ENCODE data around the gene GPHN.
"Not testable (repeated sequence)": the region's sequence is repeated elsewhere in the genome, so short reads cannot be mapped to it uniquely, and the experiment has no call there.

GPHN gene

DNA sequence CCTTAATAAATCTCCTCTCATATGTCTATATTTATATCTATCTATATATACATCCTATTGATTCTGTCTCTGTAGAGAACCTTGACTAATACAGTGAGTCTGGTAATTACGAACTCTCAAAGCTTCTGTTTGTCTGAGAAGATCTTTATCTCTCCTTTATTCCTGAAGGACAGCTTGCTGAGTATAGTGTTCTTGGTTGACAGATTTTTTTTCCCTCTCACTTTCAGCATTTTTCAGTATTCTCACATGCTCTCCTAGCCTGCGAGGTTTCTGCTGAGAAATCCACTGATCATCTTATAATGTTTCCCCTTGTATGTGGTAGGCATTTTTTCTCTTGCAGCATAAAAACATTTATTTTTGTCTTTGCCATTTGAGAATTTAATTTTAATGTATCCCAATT lies 67.1 kb downstream of the GPHN start:
- DNase-seq (ENCODE audit: low read depth, low spot score): no peak
- no peak overlapping the region for H3K4me3 ChIP-seq (ENCODE audit: low read length)

- no peak overlapping the region for H3K4me3 ChIP-seq (ENCODE audit: low read length)
- DNase-seq (ENCODE audit: low read depth, low spot score): no peak
Measured at GRCh38 chr14:66575939-66576338, 68.0 kb downstream of the GPHN start.

GRCh38 chr14:66587753-66588152 lies 79.8 kb downstream of the GPHN start:
- DNase-seq (ENCODE audit: low read depth, low spot score); H3K4me3 ChIP-seq (ENCODE audit: low read length): not testable (repeated sequence)

- H3K4me3 ChIP-seq (ENCODE audit: low read length): no peak overlapping the region
- no peak for DNase-seq (ENCODE audit: low read depth, low spot score)
Measured at GRCh38 chr14:66595394-66595793, 87.4 kb downstream of the GPHN start.

GRCh38 chr14:66596241-66596985 lies 88.5 kb downstream of the GPHN start:
- no peak for DNase-seq (ENCODE audit: low read depth, low spot score)
- no peak overlapping the region for H3K4me3 ChIP-seq (ENCODE audit: low read length)

DNA sequence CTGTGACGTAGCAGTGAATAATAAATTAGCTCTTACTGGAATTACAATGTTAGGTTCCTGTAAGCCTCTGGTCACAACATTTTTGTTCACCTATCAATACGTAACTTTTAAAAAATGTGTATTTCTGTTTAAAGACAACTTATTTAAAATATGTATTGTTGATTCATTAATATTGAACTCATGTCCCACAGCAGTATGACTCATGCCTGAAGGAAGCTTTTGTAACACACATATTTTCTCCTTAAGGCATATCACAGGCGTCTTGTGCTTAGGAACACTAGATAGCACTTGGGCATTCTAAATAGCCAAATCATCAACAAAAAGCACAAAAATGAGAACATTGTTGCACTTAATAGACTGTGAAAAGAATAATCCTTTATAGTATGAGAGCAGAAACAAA lies 92.5 kb downstream of the GPHN start:
- no peak for DNase-seq (ENCODE audit: low read depth, low spot score)

DNA sequence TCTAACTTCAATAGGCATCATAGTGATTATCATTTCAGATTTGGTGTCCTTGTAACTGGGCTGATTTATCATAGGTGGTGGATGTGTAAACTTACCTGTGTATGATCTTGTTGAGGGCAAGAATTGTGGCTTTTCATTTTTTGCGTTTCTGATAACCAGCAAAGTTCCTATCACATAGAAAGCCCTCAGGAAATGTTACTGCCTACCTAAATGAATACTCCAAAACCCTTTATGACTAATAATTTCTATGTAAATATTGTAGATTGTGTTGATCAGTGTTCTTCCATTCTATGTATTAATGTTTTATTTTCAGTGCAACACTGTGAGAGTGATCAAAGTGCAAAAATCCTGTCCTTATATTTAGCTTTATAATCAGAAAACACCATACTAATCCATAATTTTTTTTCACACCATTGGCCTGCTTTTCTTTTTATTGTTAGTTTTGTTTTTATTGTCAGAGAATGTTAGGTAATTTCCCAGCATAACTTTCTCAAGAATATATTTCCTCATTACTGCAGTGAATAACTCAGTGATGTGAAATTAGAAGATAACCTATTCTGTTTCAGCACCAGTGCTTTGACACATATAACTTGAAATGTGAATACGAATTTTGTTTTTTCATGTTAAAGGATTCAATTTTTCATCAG lies 94.1 kb downstream of the GPHN start:
- DNase-seq (ENCODE audit: low read depth, low spot score): no peak
- no peak overlapping the region for H3K4me3 ChIP-seq (ENCODE audit: low read length)

More for the DNA sequence above, 92.5 kb downstream of the GPHN start:
- H3K4me3 ChIP-seq (ENCODE audit: low read length): no peak overlapping the region

DNA sequence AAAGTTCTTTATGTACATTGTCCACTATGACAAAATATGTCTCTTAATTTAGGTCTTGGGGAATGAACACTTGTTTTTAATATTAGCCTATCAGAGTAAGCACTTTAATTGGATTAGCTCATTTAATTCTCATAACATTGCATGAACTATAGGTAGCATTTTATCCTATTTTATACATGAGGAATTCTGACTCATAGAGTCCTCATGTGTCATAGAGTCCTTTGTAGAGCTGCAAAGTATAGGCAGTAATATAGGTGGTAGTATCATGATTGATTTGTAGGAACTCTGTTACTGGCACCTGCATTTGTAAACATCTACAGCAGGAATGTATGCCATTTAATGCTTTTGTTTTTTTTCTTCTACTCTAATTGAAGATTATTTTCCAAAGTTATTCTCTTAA lies 96.0 kb downstream of the GPHN start:
- DNase-seq (ENCODE audit: low read depth, low spot score): no peak
- no peak overlapping the region for H3K4me3 ChIP-seq (ENCODE audit: low read length)

- no peak overlapping the region for H3K4me3 ChIP-seq (ENCODE audit: low read length)
Measured at GRCh38 chr14:66606826-66607225, 98.9 kb downstream of the GPHN start.

DNA sequence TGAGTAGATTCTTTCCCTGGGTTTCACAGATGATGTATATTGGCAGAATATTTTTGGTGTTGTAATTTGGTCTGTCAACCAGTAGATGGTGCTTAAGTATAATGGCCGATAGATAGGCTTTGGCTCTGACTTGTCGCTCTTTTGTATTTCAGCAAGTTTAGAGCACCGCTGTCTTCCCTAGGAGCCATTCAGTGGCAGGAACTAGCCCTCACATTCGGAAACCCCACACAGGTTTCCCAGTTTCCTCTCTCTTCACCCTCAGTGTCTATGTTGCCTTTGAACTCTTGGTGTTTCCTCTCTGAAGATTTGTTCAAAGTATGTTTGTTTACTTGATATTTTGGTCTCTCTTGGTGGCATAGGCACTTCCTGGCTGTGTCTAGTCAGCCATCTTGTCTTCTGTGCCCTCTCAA lies 102.2 kb downstream of the GPHN start:
- peak overlapping the region; percentile 25; the same call in 1 of the 2 replicates for H3K4me3 ChIP-seq (ENCODE audit: low read length)
- peak; percentile 78 for DNase-seq (ENCODE audit: low read depth, low spot score)

More at GRCh38 chr14:66606826-66607225, 98.9 kb downstream of the GPHN start:
- DNase-seq (ENCODE audit: low read depth, low spot score): no peak

DNA sequence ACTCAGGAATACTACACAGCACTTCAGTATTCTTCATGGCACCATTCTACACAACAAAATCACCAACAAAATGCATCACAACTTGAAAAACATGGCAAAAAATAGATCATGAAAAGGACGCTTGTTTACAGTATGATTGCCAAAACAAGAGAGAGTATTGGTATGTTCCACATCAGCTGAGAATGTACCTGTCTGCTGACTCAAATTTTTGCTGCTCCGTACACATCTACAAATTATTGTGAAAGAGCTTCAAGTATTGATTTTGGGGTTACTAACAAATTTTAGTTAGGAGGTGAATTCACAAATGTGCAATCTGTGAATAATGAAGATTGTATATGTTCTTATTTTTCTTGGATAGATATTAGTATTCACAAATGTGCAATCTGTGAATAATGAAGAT lies 105.4 kb downstream of the GPHN start:
- H3K4me3 ChIP-seq (ENCODE audit: low read length): no peak overlapping the region
- DNase-seq (ENCODE audit: low read depth, low spot score): no peak

GRCh38 chr14:66619952-66620351 lies 112.0 kb downstream of the GPHN start:
- DNase-seq (ENCODE audit: low read depth, low spot score): no peak
- no peak overlapping the region for H3K4me3 ChIP-seq (ENCODE audit: low read length)

- no peak overlapping the region for H3K4me3 ChIP-seq (ENCODE audit: low read length)
- no peak for DNase-seq (ENCODE audit: low read depth, low spot score)
Measured at GRCh38 chr14:66623838-66624237, 115.9 kb downstream of the GPHN start.

- no peak overlapping the region for H3K4me3 ChIP-seq (ENCODE audit: low read length)
- peak; percentile 47 for DNase-seq (ENCODE audit: low read depth, low spot score)
Measured at GRCh38 chr14:66624336-66624937, 116.5 kb downstream of the GPHN start.

DNA sequence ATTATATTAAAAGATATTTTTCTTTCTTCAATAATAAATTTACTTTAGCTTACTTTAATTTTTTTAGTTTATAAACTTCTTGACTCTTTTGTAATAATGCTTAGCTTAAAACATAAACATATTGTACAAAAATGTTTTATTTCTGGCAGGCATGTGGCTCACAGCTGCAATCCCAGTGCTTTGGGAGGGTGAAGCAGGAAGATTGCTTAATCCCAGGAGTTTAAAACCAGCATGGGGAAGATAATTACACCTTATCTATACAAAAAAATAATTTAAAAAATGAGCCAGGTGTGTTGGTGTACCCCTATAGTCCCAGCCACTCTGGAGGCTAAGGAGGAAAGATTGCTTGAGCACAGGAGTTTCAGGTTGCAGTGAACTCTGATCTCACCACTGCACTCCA lies 120.7 kb downstream of the GPHN start:
- no peak overlapping the region for H3K4me3 ChIP-seq (ENCODE audit: low read length)
- no peak for DNase-seq (ENCODE audit: low read depth, low spot score)

DNA sequence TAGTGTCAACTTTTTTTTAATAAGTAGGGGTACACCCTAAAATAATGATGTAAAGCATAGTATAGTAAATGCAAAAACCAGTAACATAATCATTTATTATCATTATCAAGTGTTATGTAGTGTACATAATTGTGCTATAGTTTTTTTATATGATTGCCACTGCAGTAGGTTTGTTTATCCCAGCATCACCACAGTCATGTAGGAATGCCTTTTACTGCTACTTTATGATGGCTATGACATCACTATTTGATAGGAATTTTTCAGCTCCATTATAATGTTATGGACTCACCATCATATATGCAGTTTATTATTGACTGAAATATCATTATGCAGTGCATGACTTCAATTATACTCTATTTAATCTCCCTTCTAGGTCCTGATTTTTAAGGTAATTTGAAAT lies 121.6 kb downstream of the GPHN start:
- H3K4me3 ChIP-seq (ENCODE audit: low read length): no peak overlapping the region
- no peak for DNase-seq (ENCODE audit: low read depth, low spot score)

- no peak overlapping the region for H3K4me3 ChIP-seq (ENCODE audit: low read length)
- no peak for DNase-seq (ENCODE audit: low read depth, low spot score)
Measured at GRCh38 chr14:66634876-66635275, 126.9 kb downstream of the GPHN start.

DNA sequence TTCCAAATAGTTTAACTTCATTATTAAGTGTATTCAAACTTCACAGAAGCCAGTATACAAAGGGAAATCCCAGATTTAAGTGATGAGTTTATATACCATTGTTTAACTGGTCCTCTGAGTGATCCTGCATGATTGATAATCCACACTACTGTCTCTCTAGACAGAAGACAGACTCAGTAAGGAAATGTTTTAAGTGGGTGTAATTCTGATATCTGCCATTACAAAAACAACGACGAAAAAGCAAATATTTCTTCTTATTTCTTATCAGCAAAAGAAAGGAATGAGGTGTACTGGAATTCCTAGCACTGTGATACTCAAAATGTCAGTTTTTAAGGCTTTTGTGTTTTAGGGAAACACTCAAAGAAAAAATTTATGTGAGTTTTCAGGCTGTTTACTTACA lies 127.5 kb downstream of the GPHN start:
- DNase-seq (ENCODE audit: low read depth, low spot score): no peak
- H3K4me3 ChIP-seq (ENCODE audit: low read length): no peak overlapping the region

DNA sequence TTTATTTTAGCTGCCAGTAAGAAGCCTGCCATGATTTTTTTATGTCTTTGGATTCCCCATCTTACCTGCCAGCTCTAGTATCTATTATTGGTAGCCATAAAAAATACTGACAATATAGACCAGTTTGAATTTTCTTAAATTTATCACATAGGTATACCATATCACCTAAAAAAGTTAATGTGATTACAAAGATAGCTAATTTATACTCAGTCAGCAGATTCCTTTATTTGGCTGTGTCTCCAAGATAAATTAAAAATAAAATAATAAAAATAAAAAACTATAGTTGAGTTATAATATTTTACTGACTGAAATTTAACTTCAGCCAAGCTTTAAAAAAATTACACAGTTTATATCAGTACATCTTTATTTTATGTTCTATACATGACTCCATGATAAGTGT lies 128.3 kb downstream of the GPHN start:
- DNase-seq (ENCODE audit: low read depth, low spot score): no peak
- no peak overlapping the region for H3K4me3 ChIP-seq (ENCODE audit: low read length)

GRCh38 chr14:66638689-66639088 lies 130.7 kb downstream of the GPHN start:
- no peak for DNase-seq (ENCODE audit: low read depth, low spot score)
- no peak overlapping the region for H3K4me3 ChIP-seq (ENCODE audit: low read length)

Measured in Jurkat, Clone E6-1 (cell line).